GM10847 (cell line): Measurements from ENCODE around the gene MET.

ENCODE experiments used
- POLR2A ChIP-seq: IDR thresholded peaks from 2 replicates; pipeline ENCODE4 v1.6.1; 2011; ENCODE audit not compliant: insufficient read length; ENCODE audit errors: extremely low read depth

MET gene

DNA sequence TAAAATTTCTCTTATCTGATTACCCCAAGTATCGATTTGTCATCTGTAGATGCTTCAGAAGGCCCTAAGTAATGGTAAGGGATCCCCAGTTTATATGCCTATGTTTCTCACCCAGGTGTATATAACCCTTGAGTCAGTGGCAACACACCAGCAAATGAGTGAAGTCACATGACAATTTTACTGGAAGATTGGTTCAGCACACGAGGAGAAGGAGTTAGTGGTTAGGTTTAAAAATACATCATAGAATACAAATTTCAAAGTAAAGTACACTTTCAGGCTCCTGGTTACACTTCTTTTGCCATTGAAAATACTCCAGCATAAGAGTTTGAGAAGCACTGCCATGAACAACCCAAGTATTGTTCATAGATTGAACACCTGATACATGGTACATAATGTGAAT is 160.7 kb downstream of the MET start:
- no peak for TF ChIP-seq POLR2A

DNA sequence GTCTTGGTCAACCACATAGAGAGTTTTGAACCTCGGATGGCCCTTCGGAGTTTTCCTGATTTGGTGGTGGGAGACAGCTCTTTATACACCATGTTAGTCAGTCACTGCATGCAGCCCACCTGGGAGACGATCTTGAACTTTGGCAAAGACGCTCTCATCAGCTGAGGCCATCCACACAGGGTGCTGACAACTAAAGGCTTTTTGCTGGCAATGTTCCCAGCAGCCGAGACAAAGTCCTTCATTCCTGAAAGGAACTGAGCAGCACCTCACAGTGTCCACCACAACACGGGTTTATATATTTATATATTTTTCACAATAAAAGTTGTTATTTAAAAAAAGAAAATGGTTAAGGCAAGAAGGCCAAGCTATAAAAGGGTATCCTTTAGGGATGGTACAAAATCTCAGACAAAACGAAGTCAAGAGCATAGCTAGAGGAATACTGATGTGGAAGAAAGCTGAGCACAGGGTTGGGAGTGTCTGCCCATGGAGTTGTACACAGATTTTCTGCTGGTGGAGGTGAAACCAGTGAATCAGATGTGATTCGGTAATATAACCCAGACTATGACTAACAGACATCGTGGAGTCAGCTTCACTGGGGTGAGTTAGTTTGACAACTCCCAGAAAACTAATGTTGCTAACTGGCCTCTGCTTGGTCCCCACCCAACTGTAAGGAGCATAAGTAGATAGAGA is 163.0 kb downstream of the MET start:
- no peak for TF ChIP-seq POLR2A

GRCh38 chr7:116836048-116836447 is 164.1 kb downstream of the MET start:
- no peak for TF ChIP-seq POLR2A

DNA sequence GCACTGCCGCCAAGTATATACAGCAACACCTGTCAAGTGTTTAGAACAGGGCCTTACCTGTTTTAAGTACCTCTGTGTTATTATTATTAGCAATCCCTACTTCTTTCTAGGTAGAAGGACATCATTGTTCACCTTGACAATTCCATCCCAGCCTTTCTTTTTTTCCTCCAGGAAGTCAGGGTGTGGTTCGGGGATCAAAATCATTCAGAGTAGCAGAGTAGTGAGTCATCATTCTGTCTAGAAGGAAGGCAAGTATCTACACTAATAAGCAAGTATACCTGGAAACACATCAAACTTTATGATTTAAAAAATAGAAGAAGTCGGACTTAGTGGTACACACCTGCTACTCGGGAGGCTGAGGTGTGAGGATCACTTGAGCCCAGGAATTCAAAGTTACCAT is 164.9 kb downstream of the MET start:
- TF ChIP-seq POLR2A: no peak

GRCh38 chr7:116837586-116837985 is 165.6 kb downstream of the MET start:
- TF ChIP-seq POLR2A: no peak

DNA sequence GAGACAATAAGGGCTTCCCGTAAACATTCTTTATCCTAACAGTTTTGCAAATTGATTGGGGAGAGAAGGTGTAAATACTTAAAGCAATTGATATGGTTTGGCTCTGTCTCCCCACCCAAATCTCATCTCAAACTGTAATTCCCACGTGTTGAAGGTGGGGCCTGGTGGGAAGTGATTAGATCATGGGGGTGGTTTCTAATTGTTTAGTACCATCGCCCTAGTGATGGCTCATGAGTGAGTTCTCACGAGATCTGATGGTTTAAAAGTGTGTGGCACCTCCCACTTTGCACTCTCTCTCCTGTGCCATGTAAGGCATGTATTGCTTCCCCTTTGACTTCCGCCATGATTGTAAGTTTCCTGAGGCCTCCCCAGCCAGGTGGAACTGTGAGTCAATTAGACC is 168.3 kb downstream of the MET start:
- TF ChIP-seq POLR2A: no peak

GRCh38 chr7:116842371-116842770 is 170.4 kb downstream of the MET start:
- no peak for TF ChIP-seq POLR2A

DNA sequence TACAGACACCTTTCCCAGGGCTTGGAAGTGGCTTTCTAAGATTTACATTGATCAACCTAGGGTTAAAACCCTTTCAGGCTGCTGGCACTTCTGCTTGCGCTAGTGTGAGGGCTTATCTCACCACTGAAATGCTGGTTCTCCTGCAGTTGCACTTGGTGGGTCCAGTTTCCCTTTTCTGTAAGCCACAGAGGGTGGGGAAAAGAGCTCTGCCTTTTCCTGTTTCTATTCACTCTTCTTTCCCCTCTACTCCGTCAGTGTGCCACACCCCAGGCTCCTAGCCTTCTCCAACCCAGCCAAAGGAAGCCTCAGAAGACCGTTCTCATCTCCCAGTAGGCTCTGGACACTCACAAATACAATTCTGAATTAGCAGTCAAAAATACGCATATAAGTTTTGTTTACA is 171.4 kb downstream of the MET start:
- no peak for TF ChIP-seq POLR2A
